ENCODE data around the gene ARRDC1.

Gene ARRDC1

GRCh38 chr9:137639303-137640051 lies 34.0 kb downstream of the ARRDC1 start:
- no peak for DNase-seq (ENCODE audit: low read depth in 2 of 2)

- no peak for DNase-seq (ENCODE audit: low read depth in 2 of 2)
These were observed 35.4 kb downstream of the ARRDC1 start for GRCh38 chr9:137640862-137641261.

- no peak for DNase-seq (ENCODE audit: low read depth in 2 of 2)
These were observed 36.7 kb downstream of the ARRDC1 start for GRCh38 chr9:137642118-137642601.

GRCh38 chr9:137642892-137643291 lies 37.4 kb downstream of the ARRDC1 start:
- no peak for DNase-seq (ENCODE audit: low read depth in 2 of 2)

GRCh38 chr9:137643921-137644320 lies 38.4 kb downstream of the ARRDC1 start:
- no peak for DNase-seq (ENCODE audit: low read depth in 2 of 2)

- DNase-seq (ENCODE audit: low read depth in 2 of 2): no peak
These were observed 39.7 kb downstream of the ARRDC1 start for GRCh38 chr9:137645211-137645610.

GRCh38 chr9:137646341-137646740 lies 40.9 kb downstream of the ARRDC1 start:
- DNase-seq (ENCODE audit: low read depth in 2 of 2): no peak

- no peak for DNase-seq (ENCODE audit: low read depth in 2 of 2)
These were observed 41.7 kb downstream of the ARRDC1 start for GRCh38 chr9:137647096-137647714.

GRCh38 chr9:137648396-137648795 lies 42.9 kb downstream of the ARRDC1 start:
- DNase-seq (ENCODE audit: low read depth in 2 of 2): no peak

- DNase-seq (ENCODE audit: low read depth in 2 of 2): no peak
These were observed 44.1 kb downstream of the ARRDC1 start for GRCh38 chr9:137649553-137649952.

- DNase-seq (ENCODE audit: low read depth in 2 of 2): no peak
These were observed 44.8 kb downstream of the ARRDC1 start for GRCh38 chr9:137650259-137650658.

- no peak for DNase-seq (ENCODE audit: low read depth in 2 of 2)
These were observed 45.3 kb downstream of the ARRDC1 start for GRCh38 chr9:137650779-137651178.

- DNase-seq (ENCODE audit: low read depth in 2 of 2): no peak
These were observed 50.9 kb downstream of the ARRDC1 start for GRCh38 chr9:137656416-137656815.

- DNase-seq (ENCODE audit: low read depth in 2 of 2): no peak
These were observed 52.1 kb downstream of the ARRDC1 start for GRCh38 chr9:137657606-137658005.

- no peak for DNase-seq (ENCODE audit: low read depth in 2 of 2)
These were observed 53.3 kb downstream of the ARRDC1 start for GRCh38 chr9:137658781-137659180.

GRCh38 chr9:137660144-137660543 lies 54.7 kb downstream of the ARRDC1 start:
- DNase-seq (ENCODE audit: low read depth in 2 of 2): no peak

GRCh38 chr9:137663584-137663983 lies 58.1 kb downstream of the ARRDC1 start:
- no peak for DNase-seq (ENCODE audit: low read depth in 2 of 2)

- DNase-seq (ENCODE audit: low read depth in 2 of 2): no peak
These were observed 59.2 kb downstream of the ARRDC1 start for GRCh38 chr9:137664676-137665075.

Measured in stimulated activated CD8-positive, alpha-beta memory T cell treated with anti-CD3 and anti-CD28 coated beads, Interleukin-2, amount 100 ng/mL, for 48 hours (primary cell).